Keratinocyte (primary cell): ENCODE results near the gene COL20A1. TPM values are rescaled to one million over a fixed set of nuclear protein-coding genes. Genes with fewer than 3 reads are reported as not detected.

Experiments
- DNase-seq: peaks from one replicate; pipeline ENCODE4 v3.0.0-alpha.2; 2011; ENCODE audit warnings: low read depth, missing footprints, low spot score
- FAIRE-seq: peaks from 2 replicates; lab custom pipeline; 2011; peaks lifted over from hg19 to GRCh38; lab: Jason Lieb, UNC
- H2AFZ ChIP-seq: 2 replicates; pipeline ENCODE4 v1.6.0; 2012; ENCODE audit warnings: low read length, control low read depth, inconsistent platforms; ENCODE audit not compliant: control insufficient read depth
- H3K27ac ChIP-seq: 2 replicates; pipeline ENCODE4 v1.5.1; 2011; ENCODE audit warnings: low read length; ENCODE audit not compliant: control insufficient read depth, insufficient read depth
- H3K27me3 ChIP-seq: 3 replicates; pipeline ENCODE4 v1.6.0; 2011; ENCODE audit warnings: low read length; ENCODE audit not compliant: control insufficient read depth, insufficient read depth; ENCODE audit errors: extremely low read depth
- H3K36me3 ChIP-seq, 2 experiments: 2 replicates in 1 of 2; 3 replicates in 1 of 2; pipeline ENCODE4 v1.5.1; 2011; ENCODE audit warnings: low read length in 2 of 2, mild to moderate bottlenecking in 1 of 2; ENCODE audit not compliant: control insufficient read depth in 2 of 2, insufficient read depth in 2 of 2; ENCODE audit errors: extremely low read depth in 1 of 2
- H3K4me1 ChIP-seq: 3 replicates; pipeline ENCODE4 v1.5.1; 2011; ENCODE audit warnings: low read length; ENCODE audit not compliant: control insufficient read depth, insufficient read depth; ENCODE audit errors: extremely low read depth
- H3K4me2 ChIP-seq: 3 replicates; pipeline ENCODE4 v1.6.0; 2011; ENCODE audit warnings: low read depth, low read length; ENCODE audit not compliant: control insufficient read depth, insufficient read depth; ENCODE audit errors: extremely low read depth
- H3K4me3 ChIP-seq, 3 experiments: fragments of 200-600 bp in 1 of 3; sonication (generic) in 1 of 3; 2 replicates in 2 of 3; 3 replicates in 1 of 3; pipeline ENCODE4 v1.5.1; 2011 to 2016; ENCODE audit warnings: low read length in 3 of 3, mild to moderate bottlenecking in 3 of 3, control low read depth in 2 of 3, inconsistent platforms in 1 of 3, low read depth in 1 of 3, mixed read lengths in 1 of 3, mixed run types in 1 of 3, moderate library complexity in 1 of 3; ENCODE audit not compliant: control insufficient read depth in 2 of 3, insufficient read depth in 2 of 3; ENCODE audit errors: extremely low read depth in 1 of 3
- H3K79me2 ChIP-seq: 2 replicates; pipeline ENCODE4 v1.6.0; 2012; ENCODE audit warnings: low read length; ENCODE audit not compliant: control insufficient read depth, insufficient read depth
- H3K9ac ChIP-seq: 3 replicates; pipeline ENCODE4 v1.6.0; 2011; ENCODE audit warnings: low read length; ENCODE audit not compliant: control insufficient read depth, insufficient read depth; ENCODE audit errors: extremely low read depth
- H3K9me1 ChIP-seq: 3 replicates; pipeline ENCODE4 v1.6.0; 2011; ENCODE audit warnings: low read length; ENCODE audit not compliant: control insufficient read depth, insufficient read depth; ENCODE audit errors: extremely low read depth
- H3K9me3 ChIP-seq: 2 replicates; pipeline ENCODE4 v1.5.1; 2012; ENCODE audit warnings: low read depth, low read length; ENCODE audit not compliant: control insufficient read depth
- H4K20me1 ChIP-seq: 3 replicates; pipeline ENCODE4 v1.6.0; 2011; ENCODE audit warnings: low read length; ENCODE audit not compliant: control insufficient read depth, insufficient read depth; ENCODE audit errors: extremely low read depth
- EZH2 ChIP-seq: IDR thresholded peaks from one replicate; pipeline ENCODE4 v1.6.1; 2012; ENCODE audit warnings: inconsistent platforms, mild to moderate bottlenecking, low read length, moderate library complexity
- dilution Hi-C: fragments of 300-500 bp; cut with MboI; formaldehyde crosslinking; loops from one replicate; pipeline ENCODE4 v1.7.0; 2020; ENCODE audit warnings: low sequenced_read_pairs; ENCODE audit not compliant: extremely low pct_ligation_motif_present
- polyA plus RNA-seq, 5 experiments: library from polyadenylated mRNA; depleted of rRNA in 3 of 5; stranded (reverse) in 3 of 5; stranded (forward) in 1 of 5; unstranded in 1 of 5; fragments of >200 nt; gene quantifications; 1 replicate in 1 of 5; 2 replicates in 3 of 5; 3 replicates in 1 of 5; pipeline versions ENCODE4 v1.2.1 to v1.2.3, GENCODE V29; 2011 to 2012; ENCODE audit warnings: missing spikeins in 2 of 5, low read depth in 1 of 5, low replicate concordance in 1 of 5
- TF ChIP-seq, protein P1 (sequence below), 3 experiments: IDR thresholded peaks in 1 of 3; conservative IDR thresholded peaks in 1 of 3; optimal IDR thresholded peaks in 1 of 3; 2 replicates in 2 of 3; 3 replicates in 1 of 3; pipeline versions ENCODE3 to v1.5.1; 2011; ENCODE audit warnings: low read length in 3 of 3, mild to moderate bottlenecking in 3 of 3, moderate library complexity in 2 of 3, control low read depth in 1 of 3, inconsistent platforms in 1 of 3; ENCODE audit not compliant: insufficient read depth in 2 of 3; ENCODE audit errors: extremely low read depth in 1 of 3

Gene COL20A1
- polyA plus RNA-seq, 1 donor (not counting 4 experiments of a cell fraction or from before 2014, with no cell fraction given), result not detected

DNA sequence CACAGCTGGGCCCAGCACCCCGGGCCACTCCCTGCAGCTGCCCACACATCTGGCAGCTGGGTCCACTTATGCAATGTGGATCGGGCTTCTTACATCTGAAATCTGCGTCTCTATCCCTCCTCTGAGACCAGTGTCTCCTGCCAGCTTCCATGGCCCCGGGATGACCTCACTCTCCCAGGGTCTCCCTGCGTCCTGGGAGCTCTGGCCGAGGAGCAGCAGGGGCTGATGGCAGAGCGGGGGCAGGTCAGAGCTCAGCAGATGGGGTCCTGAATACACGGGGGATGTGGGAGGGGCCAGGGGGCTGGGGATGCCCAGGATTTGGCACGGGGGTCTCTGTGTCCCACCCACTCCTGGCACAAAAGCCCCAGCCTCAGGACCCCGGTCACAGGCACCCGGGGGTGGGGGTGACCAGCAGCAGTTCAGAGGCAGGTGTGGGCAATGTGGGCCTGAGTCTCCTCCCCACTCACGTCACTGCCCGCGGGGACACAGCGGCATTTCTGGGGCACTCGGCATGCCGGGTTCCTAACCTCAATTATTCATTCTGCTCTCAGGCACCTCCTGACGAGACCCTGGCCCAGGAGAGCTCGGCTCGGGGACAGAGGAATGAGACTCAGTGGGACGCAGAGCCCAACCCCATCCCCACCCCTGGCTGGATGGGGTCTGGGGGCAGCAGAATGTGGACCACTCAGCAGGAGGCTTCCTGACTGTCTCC lies 51.8 kb downstream of the COL20A1 start:
- no peak for TF ChIP-seq EZH2
- TF ChIP-seq, protein P1, sequence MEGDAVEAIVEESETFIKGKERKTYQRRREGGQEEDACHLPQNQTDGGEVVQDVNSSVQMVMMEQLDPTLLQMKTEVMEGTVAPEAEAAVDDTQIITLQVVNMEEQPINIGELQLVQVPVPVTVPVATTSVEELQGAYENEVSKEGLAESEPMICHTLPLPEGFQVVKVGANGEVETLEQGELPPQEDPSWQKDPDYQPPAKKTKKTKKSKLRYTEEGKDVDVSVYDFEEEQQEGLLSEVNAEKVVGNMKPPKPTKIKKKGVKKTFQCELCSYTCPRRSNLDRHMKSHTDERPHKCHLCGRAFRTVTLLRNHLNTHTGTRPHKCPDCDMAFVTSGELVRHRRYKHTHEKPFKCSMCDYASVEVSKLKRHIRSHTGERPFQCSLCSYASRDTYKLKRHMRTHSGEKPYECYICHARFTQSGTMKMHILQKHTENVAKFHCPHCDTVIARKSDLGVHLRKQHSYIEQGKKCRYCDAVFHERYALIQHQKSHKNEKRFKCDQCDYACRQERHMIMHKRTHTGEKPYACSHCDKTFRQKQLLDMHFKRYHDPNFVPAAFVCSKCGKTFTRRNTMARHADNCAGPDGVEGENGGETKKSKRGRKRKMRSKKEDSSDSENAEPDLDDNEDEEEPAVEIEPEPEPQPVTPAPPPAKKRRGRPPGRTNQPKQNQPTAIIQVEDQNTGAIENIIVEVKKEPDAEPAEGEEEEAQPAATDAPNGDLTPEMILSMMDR (optimal IDR thresholded peaks at IDR 0.05 in 1 of 3, IDR thresholded peaks at IDR 0.05 in 1 of 3, conservative IDR thresholded peaks at IDR 0.05 in 1 of 3; ENCODE audit: extremely low read depth in 1 of 3, insufficient read depth in 2 of 3, low read length in 3 of 3), result no peak

DNA sequence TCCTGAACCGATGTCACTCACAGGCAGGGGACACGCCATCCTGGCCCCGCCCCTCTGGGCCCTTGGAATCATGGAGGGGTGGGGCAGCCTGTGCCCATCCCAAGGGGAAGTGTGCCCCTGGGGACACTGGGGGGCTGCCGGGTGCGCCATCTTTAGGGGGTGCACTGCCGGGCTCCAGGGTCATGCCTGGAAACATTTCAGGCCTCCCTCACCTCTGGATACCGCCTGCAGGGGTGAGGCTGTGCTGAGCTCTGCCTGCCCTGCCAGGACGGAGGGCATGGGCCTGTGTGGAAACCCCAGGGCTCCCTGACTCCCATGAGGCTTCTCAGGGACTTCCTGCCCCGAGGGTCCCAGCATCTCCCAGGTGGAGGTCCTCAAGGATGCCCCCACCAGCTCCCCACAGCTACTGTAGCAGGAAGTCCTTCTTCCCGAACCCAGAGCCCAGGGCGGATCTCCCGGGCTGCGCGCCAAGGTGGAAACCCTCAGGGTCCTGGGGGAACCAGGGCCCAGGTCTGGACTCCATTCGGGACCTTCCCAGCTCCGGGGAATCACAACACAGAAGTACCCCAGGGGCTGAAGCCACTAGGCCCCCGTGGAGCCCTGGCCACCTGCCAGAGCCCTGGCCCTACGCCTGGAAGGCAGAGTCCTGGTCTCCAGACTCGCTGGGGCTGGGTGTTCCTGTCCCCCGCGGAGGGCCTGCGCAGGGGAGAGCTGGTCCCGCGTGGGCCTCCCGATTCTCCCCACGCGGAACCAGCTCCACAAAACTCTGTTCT lies 52.5 kb downstream of the COL20A1 start:
- no peak for FAIRE-seq
- no peaks in the 10 kb centered on the region for H3K79me2 ChIP-seq
- peaks cover 17% of the 10 kb centered on the region for H3K27me3 ChIP-seq
- no peaks in the 10 kb centered on the region for H3K36me3 ChIP-seq
- H4K20me1 ChIP-seq, result no peaks in the 10 kb centered on the region
- H3K27ac ChIP-seq, result no peak overlapping the region
- H3K4me2 ChIP-seq, result no peak overlapping the region
- H3K4me3 ChIP-seq, result no peak overlapping the region
- H3K9me1 ChIP-seq, result no peaks in the 10 kb centered on the region
- TF ChIP-seq EZH2, result no peak
- TF ChIP-seq, protein P1 (optimal IDR thresholded peaks at IDR 0.05 in 1 of 3, IDR thresholded peaks at IDR 0.05 in 1 of 3, conservative IDR thresholded peaks at IDR 0.05 in 1 of 3; ENCODE audit: extremely low read depth in 1 of 3, insufficient read depth in 2 of 3, low read length in 3 of 3), result no peak
- no peak overlapping the region for H2AFZ ChIP-seq
- no peak overlapping the region for H3K9ac ChIP-seq
- DNase-seq, result no peak
- peaks cover 4% of the 10 kb centered on the region for H3K9me3 ChIP-seq
- H3K4me1 ChIP-seq, result no peaks in the 10 kb centered on the region
- dilution Hi-C loops, result no loop called here

More for the DNA sequence above, 51.8 kb downstream of the COL20A1 start:
- H3K27ac ChIP-seq, result no peak overlapping the region
- H3K27me3 ChIP-seq, result peaks cover 17% of the 10 kb centered on the region
- dilution Hi-C loops, result no loop called here
- no peak overlapping the region for H2AFZ ChIP-seq
- H3K79me2 ChIP-seq, result no peaks in the 10 kb centered on the region
- no peaks in the 10 kb centered on the region for H3K4me1 ChIP-seq
- H3K9me3 ChIP-seq, result no peaks in the 10 kb centered on the region
- H3K4me2 ChIP-seq, result no peak overlapping the region
- H3K36me3 ChIP-seq, result no peaks in the 10 kb centered on the region
- FAIRE-seq (no peak), DNase-seq (no peak)
- H4K20me1 ChIP-seq, result no peaks in the 10 kb centered on the region
- H3K9ac ChIP-seq, result no peak overlapping the region
- H3K4me3 ChIP-seq, result no peak overlapping the region
- no peaks in the 10 kb centered on the region for H3K9me1 ChIP-seq
